GM12874 (cell line): Measurements from ENCODE around the gene PIGR.
A peak's percentile ranks its signal among the peaks of the same experiment; 100 is the strongest.

Experiments used
- TF ChIP-seq, protein P1 (sequence below): IDR thresholded peaks from 2 replicates; pipeline ENCODE4 v1.5.1; 2011; ENCODE audit warnings: low read depth, mild to moderate bottlenecking, control low read depth, low read length, moderate library complexity; ENCODE audit not compliant: insufficient read depth

PIGR gene

GRCh38 chr1:206941766-206942418, 4.4 kb downstream of the PIGR start:
- TF ChIP-seq, protein P1, sequence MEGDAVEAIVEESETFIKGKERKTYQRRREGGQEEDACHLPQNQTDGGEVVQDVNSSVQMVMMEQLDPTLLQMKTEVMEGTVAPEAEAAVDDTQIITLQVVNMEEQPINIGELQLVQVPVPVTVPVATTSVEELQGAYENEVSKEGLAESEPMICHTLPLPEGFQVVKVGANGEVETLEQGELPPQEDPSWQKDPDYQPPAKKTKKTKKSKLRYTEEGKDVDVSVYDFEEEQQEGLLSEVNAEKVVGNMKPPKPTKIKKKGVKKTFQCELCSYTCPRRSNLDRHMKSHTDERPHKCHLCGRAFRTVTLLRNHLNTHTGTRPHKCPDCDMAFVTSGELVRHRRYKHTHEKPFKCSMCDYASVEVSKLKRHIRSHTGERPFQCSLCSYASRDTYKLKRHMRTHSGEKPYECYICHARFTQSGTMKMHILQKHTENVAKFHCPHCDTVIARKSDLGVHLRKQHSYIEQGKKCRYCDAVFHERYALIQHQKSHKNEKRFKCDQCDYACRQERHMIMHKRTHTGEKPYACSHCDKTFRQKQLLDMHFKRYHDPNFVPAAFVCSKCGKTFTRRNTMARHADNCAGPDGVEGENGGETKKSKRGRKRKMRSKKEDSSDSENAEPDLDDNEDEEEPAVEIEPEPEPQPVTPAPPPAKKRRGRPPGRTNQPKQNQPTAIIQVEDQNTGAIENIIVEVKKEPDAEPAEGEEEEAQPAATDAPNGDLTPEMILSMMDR = no peak

GRCh38 chr1:206940588-206940936, 5.7 kb downstream of the PIGR start:
- TF ChIP-seq, protein P1 = no peak

DNA sequence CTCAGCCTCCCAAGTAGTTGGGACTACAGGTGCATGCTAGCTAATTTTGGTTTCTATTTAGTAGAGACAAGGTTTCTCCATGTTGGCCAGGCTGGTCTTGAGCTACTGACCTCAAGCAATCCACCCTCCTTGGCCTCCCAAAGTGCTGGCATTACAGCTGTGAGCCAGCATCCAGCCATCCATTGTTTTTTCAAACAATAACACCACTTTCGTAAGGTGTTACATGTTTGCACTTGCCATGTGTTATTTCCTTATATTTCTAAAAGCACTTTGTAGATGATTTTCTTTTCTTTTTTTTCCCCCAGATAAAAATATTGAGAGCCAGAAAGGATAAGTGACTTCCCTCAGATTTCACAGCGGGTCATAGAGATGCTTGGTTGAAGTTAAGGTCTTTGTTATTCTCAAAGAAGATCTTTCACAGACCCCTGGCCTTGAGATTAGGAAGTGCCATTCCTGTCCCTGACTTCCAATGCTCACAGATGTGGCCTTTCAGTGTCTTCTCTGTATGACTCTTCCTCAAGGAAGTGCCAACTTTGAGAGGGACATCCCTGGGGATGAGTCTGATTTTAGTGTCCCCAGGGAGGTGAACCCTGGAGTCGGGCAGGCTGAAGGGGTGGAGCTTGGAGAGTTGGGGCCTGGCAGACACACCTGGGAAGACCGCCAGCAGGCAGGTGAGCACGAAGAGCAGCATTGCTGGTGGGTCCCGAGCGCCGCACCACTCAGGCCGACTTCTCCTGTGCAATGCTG, 6.3 kb downstream of the PIGR start:
- TF ChIP-seq, protein P1 = no peak

GRCh38 chr1:206939131-206939530, 7.1 kb downstream of the PIGR start:
- TF ChIP-seq, protein P1 = no peak

- TF ChIP-seq, protein P1 = no peak; the same call in 1 of the 2 replicates
Observed at GRCh38 chr1:206937425-206937824, 8.8 kb downstream of the PIGR start.

DNA sequence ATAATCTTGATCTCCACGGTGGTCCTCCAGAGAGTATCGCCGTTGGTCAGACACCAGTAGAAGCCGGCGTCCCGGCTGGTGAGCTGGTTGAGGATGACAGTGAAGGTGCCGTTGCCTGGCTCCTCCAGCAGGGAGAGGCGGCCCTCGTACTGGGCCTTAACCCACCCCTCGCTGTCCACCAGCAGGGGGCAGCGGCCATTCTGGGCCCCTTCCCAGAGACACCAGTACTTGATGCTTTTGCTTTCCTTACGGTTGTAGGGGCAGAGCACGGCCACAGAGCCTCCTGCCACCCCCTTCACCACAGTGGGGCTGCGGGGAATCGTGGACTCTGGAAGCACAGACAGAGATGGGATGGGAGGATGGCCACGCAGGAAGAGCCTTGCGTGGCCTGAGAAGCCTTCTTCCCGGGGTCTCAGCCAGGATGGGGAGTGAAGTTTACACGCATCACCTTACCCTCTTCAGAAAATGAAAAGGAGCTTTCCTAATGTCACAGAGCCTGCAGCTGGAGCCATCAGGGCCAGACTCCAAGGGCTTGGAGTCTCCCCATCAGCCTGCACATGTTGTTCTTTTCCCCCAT, 10.7 kb downstream of the PIGR start:
- TF ChIP-seq, protein P1 = peak; percentile 66

- TF ChIP-seq, protein P1 = peak; percentile 87
Observed at GRCh38 chr1:206933333-206933945, 12.8 kb downstream of the PIGR start.
